Fibroblast of mammary gland (primary cell): ENCODE data around the gene MFAP2.

Experiments
- DNase-seq: peaks from one replicate; pipeline ENCODE4 v3.0.0-alpha.2; 2010; ENCODE audit warnings: low read depth
- H3K4me3 ChIP-seq: 2 replicates; pipeline ENCODE4 v1.5.1; 2011; ENCODE audit warnings: low read depth, mild to moderate bottlenecking, low read length, moderate library complexity; ENCODE audit not compliant: control insufficient read depth
- TF ChIP-seq, protein P1 (sequence below): conservative IDR thresholded peaks from 2 replicates; pipeline ENCODE4 v1.5.1; 2011; ENCODE audit warnings: low read depth, low read length, inconsistent platforms; ENCODE audit not compliant: control insufficient read depth, insufficient read depth

Gene MFAP2

DNA sequence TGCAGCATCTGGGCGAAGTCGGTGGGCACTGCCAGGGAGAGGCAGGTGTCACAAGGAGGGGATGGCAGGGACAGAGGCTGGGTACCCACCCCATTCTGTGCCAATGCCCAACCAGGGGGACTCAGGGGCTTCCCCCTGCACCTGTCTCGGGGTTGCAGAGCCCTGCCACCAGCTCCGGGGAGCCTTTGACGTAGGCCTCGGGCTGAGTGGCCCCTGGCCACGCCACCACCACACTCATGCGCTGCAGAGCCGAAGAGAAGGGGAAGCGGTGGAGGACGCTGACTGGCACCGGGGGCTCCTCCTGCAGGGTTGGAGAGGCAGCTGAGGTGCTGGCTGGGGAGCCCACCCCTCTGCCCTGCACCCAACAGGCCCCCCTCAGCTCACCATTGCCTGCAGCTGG is 11.7 kb upstream of the MFAP2 start:
- TF ChIP-seq, protein P1, sequence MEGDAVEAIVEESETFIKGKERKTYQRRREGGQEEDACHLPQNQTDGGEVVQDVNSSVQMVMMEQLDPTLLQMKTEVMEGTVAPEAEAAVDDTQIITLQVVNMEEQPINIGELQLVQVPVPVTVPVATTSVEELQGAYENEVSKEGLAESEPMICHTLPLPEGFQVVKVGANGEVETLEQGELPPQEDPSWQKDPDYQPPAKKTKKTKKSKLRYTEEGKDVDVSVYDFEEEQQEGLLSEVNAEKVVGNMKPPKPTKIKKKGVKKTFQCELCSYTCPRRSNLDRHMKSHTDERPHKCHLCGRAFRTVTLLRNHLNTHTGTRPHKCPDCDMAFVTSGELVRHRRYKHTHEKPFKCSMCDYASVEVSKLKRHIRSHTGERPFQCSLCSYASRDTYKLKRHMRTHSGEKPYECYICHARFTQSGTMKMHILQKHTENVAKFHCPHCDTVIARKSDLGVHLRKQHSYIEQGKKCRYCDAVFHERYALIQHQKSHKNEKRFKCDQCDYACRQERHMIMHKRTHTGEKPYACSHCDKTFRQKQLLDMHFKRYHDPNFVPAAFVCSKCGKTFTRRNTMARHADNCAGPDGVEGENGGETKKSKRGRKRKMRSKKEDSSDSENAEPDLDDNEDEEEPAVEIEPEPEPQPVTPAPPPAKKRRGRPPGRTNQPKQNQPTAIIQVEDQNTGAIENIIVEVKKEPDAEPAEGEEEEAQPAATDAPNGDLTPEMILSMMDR: no peak
- no peak overlapping the region for H3K4me3 ChIP-seq
- no peak for DNase-seq

DNA sequence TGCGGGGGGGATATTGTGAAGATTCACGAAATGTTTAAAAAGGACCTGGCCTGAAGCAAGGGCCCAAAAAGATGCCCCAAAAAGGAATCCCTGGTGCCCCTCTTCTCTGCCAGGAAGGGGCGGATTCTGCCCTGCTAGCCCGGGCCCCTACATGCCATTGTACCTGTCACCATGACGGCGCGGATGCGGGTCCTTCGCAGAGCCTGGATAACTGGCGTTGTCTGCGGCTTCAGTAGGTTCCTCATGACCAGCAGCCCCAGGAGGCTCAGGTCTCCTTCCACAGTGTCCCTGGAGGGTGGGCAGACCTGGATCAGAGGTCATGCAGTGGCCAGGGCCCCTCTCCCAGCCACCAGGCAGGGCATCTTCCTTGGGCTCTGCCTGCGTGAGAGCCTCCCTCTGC is 11.2 kb upstream of the MFAP2 start:
- DNase-seq: no peak
- TF ChIP-seq, protein P1: no peak
- H3K4me3 ChIP-seq: no peak overlapping the region

DNA sequence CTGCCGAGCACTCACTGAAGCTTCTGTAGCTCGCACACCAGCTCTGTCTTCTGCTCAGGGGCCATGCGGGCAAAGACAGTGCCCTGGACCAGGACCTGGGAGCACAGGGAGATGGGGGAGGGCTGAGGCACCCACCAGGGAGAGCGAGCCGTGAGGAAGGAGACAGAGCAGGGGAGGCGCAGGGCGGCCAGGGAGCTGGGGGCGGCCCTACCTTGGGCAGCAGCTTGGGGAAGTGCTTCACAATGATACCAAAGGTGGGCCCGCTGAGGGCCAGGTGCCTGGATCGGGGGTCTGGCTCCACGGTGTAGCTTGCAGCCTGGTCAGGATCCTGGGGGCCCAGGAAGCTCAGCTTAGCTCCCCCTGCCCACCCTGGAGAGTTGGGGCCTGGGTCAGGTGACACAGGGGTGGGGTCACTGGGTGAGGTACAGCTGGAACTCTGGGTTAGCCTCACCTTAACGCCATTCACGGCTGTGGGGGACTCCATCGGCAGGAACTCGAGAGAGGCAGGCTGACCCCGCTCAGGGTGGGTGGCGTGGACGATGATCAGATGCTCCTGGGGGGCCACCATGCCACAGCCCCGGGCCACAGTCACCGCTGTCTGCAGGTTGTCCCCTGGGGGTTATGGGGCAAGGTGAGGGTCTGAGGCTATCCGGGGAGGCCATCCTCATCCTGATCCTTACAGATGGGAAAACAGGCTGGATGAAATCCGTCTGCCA is 9.4 kb upstream of the MFAP2 start:
- TF ChIP-seq, protein P1: no peak
- no peak for DNase-seq
- no peak overlapping the region for H3K4me3 ChIP-seq

DNA sequence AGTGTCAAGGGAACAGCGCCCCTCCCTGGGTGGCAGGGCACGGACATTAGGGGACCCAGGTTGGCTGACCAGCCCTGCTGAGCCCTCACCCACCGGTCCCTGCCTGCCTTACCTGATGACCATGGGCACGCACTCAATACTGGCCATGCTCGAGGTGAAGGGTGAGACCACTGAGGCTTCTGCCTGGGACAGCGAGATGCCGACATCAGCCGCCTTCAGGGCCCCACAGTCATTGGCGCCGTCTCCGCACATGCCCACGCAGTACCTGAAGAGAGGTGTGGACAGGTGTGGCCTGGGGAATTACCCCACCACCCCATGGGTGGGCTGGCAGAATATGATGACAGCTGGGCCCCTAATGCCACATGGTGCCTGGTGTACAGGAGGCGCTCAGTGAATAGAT is 7.8 kb upstream of the MFAP2 start:
- no peak overlapping the region for H3K4me3 ChIP-seq
- TF ChIP-seq, protein P1: no peak
- DNase-seq: no peak

DNA sequence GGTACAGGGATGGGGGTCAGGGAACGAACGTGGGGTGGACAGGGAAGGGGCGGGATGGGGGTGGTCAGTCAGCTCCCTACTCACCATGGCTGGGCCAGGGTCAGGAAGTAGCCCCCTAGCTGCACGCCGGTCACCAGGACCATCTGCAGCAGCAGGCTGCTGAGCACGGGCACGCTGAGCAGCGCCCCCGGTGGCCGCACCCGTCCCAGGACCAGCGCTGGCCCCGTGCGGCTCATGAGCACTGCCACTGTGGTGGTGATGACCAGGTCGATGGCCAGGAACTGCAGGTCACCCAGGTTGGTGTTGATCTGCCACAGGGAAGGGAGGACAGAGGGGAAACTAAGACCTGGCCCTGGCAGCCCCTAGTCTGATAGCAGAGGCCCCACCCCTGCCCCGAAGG is 6.5 kb upstream of the MFAP2 start:
- DNase-seq: no peak
- no peak overlapping the region for H3K4me3 ChIP-seq
- TF ChIP-seq, protein P1: peak; percentile 18

DNA sequence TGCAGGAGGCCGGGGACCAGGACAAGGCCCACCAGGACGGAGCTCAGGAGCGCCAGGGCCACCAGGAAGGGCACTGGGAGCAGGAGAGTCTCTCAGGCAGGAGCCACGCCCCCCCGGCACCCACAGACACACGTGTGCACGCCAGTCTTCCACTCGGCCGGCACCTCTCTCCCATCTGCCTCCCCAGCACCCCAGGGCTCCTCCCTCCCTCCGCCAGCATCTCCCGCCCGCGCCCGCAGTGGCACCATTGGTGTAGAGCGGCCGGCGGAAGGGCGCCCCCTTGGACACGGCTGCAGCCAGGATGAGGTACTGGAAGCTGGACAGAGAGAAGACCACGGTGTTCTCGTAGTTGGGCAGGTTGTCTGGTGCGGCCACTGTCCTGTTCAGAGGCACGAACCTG is 6.1 kb upstream of the MFAP2 start:
- H3K4me3 ChIP-seq: no peak overlapping the region
- TF ChIP-seq, protein P1: no peak
- no peak for DNase-seq

DNA sequence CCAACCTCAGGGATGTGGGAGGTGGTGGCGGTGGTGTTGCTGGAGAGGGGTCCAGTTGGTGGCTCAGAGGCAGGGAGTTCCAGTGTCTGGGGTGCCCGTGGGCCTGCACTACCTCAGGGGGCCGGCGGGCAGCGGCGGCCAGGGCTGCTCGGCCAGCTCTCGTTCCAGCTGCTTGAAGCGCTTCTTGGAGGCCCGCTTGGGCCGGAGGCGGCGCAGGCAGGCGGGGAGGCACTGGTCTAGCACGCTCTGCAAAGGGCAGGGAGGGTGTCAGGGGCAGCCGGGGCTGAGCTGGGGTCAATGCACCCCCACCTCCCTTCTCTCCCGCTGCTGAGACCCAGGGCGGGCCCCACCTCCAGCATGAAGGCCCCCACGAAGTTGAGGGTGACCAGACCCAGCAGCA is 5.7 kb upstream of the MFAP2 start:
- no peak overlapping the region for H3K4me3 ChIP-seq
- TF ChIP-seq, protein P1: no peak
- no peak for DNase-seq
